Lung microvascular endothelial cell (primary cell): Measurements from ENCODE around the gene HDHD3. TPM values are rescaled to one million over a fixed set of nuclear protein-coding genes. Genes with fewer than 3 reads are reported as not detected.
"Not testable (repeated sequence)": the region's sequence is repeated elsewhere in the genome, so short reads cannot be mapped to it uniquely, and the experiment has no call there.

Experiments
- DNase-seq, 2 donors: peaks; one replicate each; pipeline versions ENCODE4 v3.0.0 to v3.0.0-alpha.2; 2010; ENCODE audit warnings: low read depth in 2 of 2
- total RNA-seq: library from RNA; depleted of rRNA; stranded (reverse); fragments of >200 nt; gene quantifications from 2 replicates; pipeline ENCODE4 v1.2.1, GENCODE V29; 2014

HDHD3 gene, protein sequence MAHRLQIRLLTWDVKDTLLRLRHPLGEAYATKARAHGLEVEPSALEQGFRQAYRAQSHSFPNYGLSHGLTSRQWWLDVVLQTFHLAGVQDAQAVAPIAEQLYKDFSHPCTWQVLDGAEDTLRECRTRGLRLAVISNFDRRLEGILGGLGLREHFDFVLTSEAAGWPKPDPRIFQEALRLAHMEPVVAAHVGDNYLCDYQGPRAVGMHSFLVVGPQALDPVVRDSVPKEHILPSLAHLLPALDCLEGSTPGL
- 4.4 and 8.9 TPM in 2 replicates for total RNA-seq

DNA sequence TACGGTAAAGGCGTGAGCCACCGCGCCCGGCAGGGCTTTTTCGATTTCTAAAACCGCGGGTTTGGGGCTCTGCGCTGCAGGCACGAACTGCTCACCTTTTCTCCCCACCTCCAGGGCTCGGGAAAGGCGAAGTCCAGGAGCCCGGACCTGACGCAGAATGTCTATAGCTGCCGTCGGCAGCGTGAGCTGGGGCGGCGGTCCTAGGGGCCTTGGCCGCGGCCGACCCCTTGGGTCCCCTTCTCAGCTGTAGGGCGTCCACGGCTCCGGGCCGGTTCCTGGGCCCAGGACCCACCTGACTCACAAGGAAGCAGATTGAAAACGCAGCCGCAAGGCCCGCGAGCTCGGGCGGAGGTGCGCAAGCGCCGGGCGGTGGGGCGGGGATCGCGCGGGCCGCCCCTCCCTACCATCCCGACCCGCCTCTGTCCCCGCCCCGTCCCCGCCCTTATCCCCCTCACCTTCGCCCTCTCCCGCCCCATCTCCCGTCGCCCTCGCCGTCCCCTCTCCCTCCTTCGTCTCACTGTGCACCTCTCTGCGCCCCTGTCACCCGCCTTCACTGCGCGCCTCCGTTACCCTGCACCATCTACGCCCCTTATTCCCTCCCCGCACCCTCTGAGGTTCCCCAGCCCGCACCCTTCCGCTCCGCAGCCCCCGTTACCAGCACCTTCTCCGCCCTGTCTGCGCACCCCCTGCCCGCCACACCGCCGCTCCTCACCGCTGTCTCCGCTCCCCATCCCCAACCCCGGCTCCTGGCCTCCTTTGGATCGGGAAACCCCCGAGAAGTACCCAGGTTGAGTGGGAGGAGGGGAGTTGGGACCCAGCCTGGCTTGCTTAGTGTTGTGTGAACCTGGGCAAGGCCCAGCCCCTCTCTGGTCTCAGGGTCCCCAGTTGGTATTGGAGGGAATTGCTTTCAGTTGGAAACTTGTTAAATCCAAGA is at the start of gene HDHD3:
HDHD3 (minus strand) TSS at position 353 of the 934 bp plus-strand sequence. CDS start 2,632 bp downstream, outside the sequence.
- peak; percentile 63 to 70 for DNase-seq

DNA sequence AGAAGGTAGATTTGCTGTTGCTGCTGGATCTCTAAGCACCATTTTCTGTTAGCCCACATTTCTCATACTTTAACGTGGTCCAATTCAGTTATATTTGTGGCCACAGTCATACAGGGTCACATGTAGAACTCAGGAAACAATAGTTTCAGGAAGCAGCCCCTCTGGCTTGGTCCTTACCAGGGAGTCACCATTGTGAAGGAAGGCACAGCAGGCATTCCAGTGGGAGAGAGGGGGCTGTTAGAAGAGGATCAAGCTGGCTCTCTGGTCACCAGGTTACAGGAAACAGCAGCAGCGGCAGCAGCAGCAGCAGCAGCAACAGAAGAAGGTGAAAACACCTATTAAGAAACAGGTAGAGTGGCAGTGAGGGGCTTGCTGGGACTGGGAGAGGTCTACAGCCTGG is 48.3 kb upstream of the HDHD3 start:
- peak; percentile 20 to 31 for DNase-seq

DNA sequence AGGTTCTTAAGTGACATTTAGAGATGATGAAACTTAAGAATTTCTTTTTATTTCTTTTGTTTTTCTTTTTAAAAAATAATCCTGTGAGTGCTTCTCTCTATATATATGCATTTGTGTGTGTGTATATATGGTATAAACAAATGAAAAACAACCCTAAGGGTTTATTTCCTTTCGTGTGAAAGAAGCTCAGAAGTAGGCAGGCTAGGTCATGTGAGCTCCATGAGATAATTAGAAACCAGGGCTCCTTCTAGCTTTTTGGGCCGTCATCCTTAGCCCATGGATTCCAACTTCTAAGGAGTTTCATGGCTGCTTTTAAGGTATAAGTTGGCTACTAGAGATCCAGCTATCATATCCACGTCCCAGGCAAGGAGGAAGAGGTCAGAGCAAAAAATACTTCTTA is 44.9 kb upstream of the HDHD3 start:
- no peak for DNase-seq

- DNase-seq = no peak
These were observed 40.6 kb upstream of the HDHD3 start for GRCh38 chr9:113417370-113417769.

DNA sequence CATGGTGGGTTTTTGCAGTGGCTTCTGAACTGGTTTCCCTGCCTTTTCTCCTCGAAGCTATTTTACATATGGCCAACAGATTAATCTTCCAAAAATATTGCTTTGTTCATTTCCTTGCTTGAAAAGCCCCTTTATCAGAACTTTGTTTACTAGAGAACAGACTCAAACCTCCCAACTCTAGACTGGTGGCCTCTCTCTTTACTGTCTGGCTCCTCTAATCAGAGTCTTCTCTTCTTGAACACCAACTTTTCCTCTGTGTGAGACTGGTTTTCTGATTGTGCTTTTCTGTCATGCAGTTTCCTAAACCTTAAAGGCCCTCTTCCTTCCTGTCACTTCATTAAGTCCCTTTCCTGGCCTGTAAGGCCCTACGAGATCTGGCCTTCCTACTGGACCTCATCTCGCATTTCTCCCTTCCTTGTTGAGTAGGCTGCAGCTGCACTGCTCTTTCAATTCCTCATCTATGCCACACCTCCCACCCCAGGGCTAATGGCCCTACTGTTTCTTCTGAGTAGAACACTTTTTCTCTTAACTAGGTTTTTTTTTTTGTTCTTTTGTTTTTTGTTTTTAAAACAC is 39.4 kb upstream of the HDHD3 start:
- no peak for DNase-seq

- peak; percentile 97 for DNase-seq
These were observed 33.5 kb upstream of the HDHD3 start, which contains the start of the genes C9orf43 and POLE3 for GRCh38 chr9:113410207-113410864. C9orf43 (plus strand) TSS chr9:113410747; CDS start chr9:113413494, 2,747 bp downstream. POLE3 (minus strand) TSS chr9:113410675; CDS start chr9:113410293, 382 bp downstream.

DNA sequence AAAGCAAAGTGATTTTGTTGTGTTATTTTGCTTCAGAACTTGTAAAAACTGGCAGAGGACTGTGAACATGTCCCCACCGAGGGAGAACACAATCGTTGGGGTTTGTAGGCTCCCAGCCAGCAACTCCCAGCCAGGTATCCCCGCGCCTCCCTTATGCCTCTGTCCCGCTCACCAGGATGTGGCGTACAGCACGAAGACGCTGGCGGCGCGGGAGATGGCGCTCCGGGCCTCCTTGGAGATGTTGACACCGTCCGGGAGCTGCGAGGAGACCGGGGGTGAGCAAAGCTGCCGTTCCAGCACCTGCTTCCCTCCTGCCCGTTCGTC is 33.1 kb upstream of the HDHD3 start:
- no peak for DNase-seq

DNA sequence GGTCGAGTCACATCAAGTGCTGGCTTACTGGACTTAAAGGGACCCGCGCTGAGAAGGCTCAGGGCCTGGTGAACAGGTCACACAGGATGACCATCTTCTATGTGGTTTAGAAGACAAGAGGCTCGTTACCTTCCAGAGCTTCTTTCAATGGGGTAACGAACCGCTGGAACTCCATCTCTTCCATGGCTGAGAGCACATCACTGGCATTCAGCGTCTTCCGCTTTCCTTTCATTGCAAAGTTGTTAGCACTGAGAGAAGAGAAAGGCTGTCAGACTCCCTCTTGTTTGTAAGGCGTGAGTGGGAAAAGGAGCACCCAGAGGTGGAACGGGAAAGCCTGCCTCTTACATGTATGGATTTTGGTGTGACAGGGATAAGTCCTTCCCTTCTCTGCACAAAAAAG is 32.7 kb upstream of the HDHD3 start:
- peak in 1 of 2 donors; percentile 10 for DNase-seq

GRCh38 chr9:113406873-113407511 is 30.2 kb upstream of the HDHD3 start:
- peak; percentile 82 to 85 for DNase-seq

- DNase-seq = not testable (repeated sequence)
These were observed 29.6 kb upstream of the HDHD3 start for GRCh38 chr9:113406353-113406752.

DNA sequence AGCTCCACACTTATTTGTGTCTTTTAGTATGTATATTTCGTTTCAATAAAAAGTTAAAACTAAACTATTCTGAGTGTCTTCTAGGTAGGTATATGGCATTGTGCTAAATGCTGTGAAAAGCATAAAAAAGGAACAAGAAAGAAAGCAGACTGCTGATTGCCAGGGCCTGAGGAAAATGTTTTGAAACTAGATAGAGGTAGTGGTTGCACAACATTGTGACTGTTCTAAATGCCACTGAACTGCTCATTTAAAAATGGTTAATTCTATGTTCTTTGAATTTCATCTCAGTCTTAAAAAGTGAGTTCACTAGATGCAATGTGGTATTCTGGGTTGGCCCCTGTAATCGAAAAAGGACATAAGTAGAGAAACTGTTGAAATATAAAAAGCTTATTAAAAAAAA is 26.9 kb upstream of the HDHD3 start:
- DNase-seq = no peak

DNA sequence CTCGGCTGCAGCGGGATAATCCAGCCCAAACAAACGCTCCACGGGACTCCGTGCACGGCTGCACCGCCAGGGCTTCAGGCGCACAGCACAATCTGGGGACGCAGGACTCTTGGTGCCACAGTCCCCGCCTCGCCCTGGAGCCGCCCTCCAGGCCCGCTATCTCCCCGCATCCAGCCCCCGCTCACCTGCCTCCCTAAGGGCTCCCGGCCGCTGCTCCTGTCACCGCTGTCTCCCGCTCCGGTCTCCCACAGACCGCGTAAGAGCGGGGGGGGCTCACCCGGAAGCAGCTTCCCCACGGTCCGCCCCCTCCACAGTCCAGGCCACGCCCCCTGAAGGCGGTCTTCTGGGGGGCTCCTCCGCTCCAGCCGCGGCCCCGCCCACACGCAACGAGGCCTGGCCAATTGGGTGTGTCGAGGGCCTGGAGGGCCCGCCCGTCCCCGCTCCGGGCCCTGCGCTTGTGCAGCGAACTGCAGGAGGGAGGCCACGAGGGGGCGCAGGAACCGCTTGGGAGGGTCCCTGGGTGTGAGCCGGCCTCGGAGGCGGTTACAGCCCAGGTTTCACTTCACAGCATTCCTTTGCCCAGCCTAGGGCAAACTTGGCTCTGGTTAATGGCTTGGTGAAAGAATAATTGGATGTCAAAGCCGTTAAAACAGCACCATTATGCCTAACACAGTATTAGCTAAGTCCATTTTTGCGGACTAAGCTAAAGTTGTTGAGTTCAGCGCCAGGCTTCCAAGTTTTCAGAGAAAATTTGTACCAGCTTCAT is 24.4 kb upstream of the HDHD3 start, which contains the start of gene ALAD:
ALAD (minus strand) TSS at position 258 of the 766 bp plus-strand sequence. CDS start 7,725 bp downstream, outside the sequence.
- DNase-seq = peak; percentile 99

- no peak for DNase-seq
These were observed 22.9 kb upstream of the HDHD3 start for GRCh38 chr9:113399646-113400200.

- no peak for DNase-seq
These were observed 22.0 kb upstream of the HDHD3 start for GRCh38 chr9:113398796-113399195.

DNA sequence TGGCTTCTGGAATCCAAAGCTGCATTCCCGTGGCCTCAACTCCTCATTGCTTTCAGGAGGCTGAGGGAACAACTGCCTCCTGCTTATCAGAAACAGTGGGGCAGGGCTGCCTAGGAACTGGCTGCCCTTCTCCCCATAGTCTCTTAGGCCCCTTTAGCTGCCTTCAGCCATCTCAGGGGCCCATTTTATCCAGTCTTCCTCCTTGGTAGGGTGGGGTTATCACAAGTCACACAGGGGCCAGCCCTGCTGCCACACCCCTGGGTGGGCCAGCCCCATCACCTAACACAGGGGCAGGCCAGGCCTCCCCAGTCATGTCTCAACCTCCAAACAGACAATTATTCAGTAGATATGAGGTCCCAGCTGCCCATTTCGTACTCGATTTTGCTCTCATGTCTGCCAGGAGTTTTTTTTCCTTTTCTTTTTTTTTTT is 20.4 kb upstream of the HDHD3 start:
- no peak for DNase-seq

DNA sequence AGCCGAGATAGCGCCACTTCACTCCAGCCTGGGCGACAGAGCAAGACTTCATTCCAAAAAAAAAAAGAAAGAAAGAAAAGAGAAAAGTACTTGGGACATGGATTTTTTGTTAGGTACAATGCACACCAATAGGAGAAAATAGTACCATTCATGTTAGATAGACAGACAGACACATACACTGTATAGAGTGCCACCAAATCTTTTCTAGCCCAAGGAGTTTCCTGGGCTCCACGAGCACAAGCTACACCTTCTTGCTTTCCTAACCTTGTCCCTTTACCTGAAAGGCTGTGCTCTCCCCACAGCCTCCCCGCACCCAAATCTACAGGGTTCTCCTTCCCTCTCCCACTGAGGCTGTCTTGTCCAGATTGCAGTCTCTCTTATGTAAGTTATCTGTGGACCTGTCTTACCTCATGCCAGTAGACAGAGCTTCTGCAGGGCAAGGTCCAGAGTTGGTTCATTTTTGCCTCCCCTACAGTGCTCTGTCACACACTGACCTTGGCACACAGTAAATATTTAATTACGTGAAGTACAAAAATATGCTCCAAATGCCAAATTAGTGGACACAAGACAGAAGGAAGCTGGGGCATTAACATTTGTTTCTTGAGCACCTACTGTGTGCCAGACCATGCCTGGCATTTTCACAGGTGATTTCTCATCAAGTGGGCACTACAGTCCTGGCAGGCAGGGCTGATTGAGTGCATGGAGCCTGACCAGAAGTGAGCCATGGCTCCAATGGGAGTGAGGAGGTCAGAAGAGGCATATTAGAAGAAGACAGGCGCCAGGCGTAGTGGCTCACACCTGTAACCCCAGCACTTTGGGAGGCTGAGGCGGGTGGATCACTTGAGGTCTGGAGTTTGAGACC is 18.4 kb upstream of the HDHD3 start:
- DNase-seq = no peak

DNA sequence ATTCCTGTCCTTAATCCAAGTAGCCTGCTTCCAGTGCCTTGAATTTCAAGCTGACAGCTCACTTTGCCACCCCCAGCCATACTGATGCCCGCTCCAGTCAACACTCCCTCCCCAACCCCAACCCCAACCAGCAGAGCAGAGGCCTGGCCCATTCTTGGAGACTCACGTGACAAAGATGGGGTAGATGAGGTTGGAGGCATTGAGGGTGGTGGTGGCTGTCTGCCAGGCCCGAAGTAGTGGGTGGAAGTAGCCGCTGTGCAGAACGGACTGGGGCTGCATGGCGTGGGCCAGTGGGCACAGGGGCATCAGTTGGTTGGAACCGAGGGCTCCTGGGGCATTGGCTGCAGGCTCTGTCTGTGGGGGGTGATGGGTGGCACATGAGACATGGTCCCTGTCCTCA is 16.5 kb upstream of the HDHD3 start:
- no peak for DNase-seq

GRCh38 chr9:113391917-113392316 is 15.1 kb upstream of the HDHD3 start:
- DNase-seq = no peak
